Occipital lobe (tissue), 2 donors: ENCODE measurements around the gene UBE2B. TPM values are rescaled to one million over a fixed set of nuclear protein-coding genes. Genes with fewer than 3 reads are reported as not detected.
A peak's percentile ranks its signal among the peaks of the same experiment; 100 is the strongest.
"Not testable (repeated sequence)": the region's sequence is repeated elsewhere in the genome, so short reads cannot be mapped to it uniquely, and the experiment has no call there.

ENCODE experiments used
- DNase-seq: peaks from one replicate; lab custom pipeline; 2025; lab: John Stamatoyannopoulos, UW
- total RNA-seq: library from RNA; depleted of rRNA; stranded (reverse); fragments of >200 nt; gene quantifications from one replicate; pipeline ENCODE4 v1.2.3, GENCODE V29; 2014

UBE2B gene
- 83.4 TPM for total RNA-seq

- DNase-seq, result peak; percentile 95
Measured at GRCh38 chr5:134370871-134371833, at the start of gene UBE2B. Gene UBE2B (plus strand): TSS chr5:134371569. CDS start chr5:134371596, 27 bp downstream.

- DNase-seq, result no peak
Measured at GRCh38 chr5:134327327-134327726, 44.0 kb upstream of the UBE2B start.

- DNase-seq, result no peak
Measured at GRCh38 chr5:134328619-134329018, 42.8 kb upstream of the UBE2B start.

GRCh38 chr5:134336833-134337232 lies 34.5 kb upstream of the UBE2B start:
- not testable (repeated sequence) for DNase-seq

GRCh38 chr5:134343500-134343899 lies 27.9 kb upstream of the UBE2B start:
- not testable (repeated sequence) for DNase-seq

- DNase-seq, result not testable (repeated sequence)
Measured at GRCh38 chr5:134345476-134345875, 25.9 kb upstream of the UBE2B start.

- DNase-seq, result no peak
Measured at GRCh38 chr5:134345996-134346395, 25.4 kb upstream of the UBE2B start.

- DNase-seq, result no peak
Measured at GRCh38 chr5:134349463-134349862, 21.9 kb upstream of the UBE2B start.

GRCh38 chr5:134355681-134356080 lies 15.7 kb upstream of the UBE2B start:
- no peak for DNase-seq

- no peak for DNase-seq
Measured at GRCh38 chr5:134365604-134366003, 5.8 kb upstream of the UBE2B start.

- DNase-seq, result peak; percentile 5
Measured at GRCh38 chr5:134370311-134370870, 978 bp upstream of the UBE2B start.

GRCh38 chr5:134371834-134372340 lies 518 bp downstream of the UBE2B start:
- peak; percentile 21 for DNase-seq

- DNase-seq, result not testable (repeated sequence)
Measured at GRCh38 chr5:134373633-134374032, 2.3 kb downstream of the UBE2B start.

- DNase-seq, result no peak
Measured at GRCh38 chr5:134374232-134374631, 2.9 kb downstream of the UBE2B start.

- no peak for DNase-seq
Measured at GRCh38 chr5:134380346-134380745, 9.0 kb downstream of the UBE2B start.

GRCh38 chr5:134382204-134382603 lies 10.8 kb downstream of the UBE2B start:
- not testable (repeated sequence) for DNase-seq

GRCh38 chr5:134383980-134384697 lies 12.8 kb downstream of the UBE2B start:
- no peak for DNase-seq

- no peak for DNase-seq
Measured at GRCh38 chr5:134387443-134387842, 16.1 kb downstream of the UBE2B start.

- no peak for DNase-seq
Measured at GRCh38 chr5:134392301-134392700, 20.9 kb downstream of the UBE2B start.

- DNase-seq, result no peak
Measured at GRCh38 chr5:134394932-134395331, 23.6 kb downstream of the UBE2B start.

GRCh38 chr5:134396274-134396673 lies 24.9 kb downstream of the UBE2B start:
- DNase-seq, result no peak

GRCh38 chr5:134397196-134397595 lies 25.8 kb downstream of the UBE2B start:
- no peak for DNase-seq
